ENCODE measurements around the gene ANO7. TPM values are rescaled to one million over a fixed set of nuclear protein-coding genes. Genes with fewer than 3 reads are reported as not detected.

Gene ANO7
- total and polyA plus RNA-seq, 11 donors: 0.67 to 3.0 (median 1.1) TPM

- no peak for ATAC-seq
- Histone ChIP-seq H3K9me3 (no peaks in the 10 kb centered on the region), H3K4me1 (peaks cover 0 to 44% (median 13%) of the 10 kb centered on the region in 12 donors), H3K27me3 (no peaks in the 10 kb centered on the region), H3K4me3 (no peak overlapping the region), H3K27ac (no peak overlapping the region), H3K36me3 (peaks cover 3 to 56% (median 50%) of the 10 kb centered on the region in 9 donors)
- no peak for TF ChIP-seq POLR2A (IDR thresholded peaks at IDR 0.05)
- TF ChIP-seq, protein P1, sequence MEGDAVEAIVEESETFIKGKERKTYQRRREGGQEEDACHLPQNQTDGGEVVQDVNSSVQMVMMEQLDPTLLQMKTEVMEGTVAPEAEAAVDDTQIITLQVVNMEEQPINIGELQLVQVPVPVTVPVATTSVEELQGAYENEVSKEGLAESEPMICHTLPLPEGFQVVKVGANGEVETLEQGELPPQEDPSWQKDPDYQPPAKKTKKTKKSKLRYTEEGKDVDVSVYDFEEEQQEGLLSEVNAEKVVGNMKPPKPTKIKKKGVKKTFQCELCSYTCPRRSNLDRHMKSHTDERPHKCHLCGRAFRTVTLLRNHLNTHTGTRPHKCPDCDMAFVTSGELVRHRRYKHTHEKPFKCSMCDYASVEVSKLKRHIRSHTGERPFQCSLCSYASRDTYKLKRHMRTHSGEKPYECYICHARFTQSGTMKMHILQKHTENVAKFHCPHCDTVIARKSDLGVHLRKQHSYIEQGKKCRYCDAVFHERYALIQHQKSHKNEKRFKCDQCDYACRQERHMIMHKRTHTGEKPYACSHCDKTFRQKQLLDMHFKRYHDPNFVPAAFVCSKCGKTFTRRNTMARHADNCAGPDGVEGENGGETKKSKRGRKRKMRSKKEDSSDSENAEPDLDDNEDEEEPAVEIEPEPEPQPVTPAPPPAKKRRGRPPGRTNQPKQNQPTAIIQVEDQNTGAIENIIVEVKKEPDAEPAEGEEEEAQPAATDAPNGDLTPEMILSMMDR (IDR thresholded peaks at IDR 0.05): no peak
- WGBS, 4 donors: 94 to 95% (median 94%) methylated on average over 15 to 16 of the region's 16 CpGs
- DNase-seq: peak in 1 of 5 donors; percentile 38
- intact Hi-C loops (cut with DNase I): no loop called here
Measured at GRCh38 chr2:241225545-241225944, 37.1 kb downstream of the ANO7 start.

DNA sequence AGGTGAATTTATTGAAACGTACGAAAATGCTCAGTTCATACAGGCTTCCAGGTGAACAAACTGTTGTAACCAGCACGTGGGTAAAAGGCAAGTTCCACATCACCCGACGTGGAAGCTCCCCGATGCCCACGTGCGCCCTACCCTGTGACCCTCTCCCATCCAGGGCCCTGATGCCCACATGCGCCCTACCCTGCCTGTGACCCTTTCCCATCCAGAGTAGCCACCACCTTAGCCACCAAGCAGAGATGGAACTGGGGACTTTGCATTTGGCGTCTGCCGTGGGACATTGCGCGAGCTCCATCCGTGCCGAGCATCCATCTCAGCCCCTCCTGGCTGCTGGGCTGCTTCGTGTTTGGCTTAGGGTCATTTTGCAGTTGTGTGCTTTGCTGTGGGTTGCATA lies 37.5 kb downstream of the ANO7 start:
- Histone ChIP-seq H3K27me3 (no peaks in the 10 kb centered on the region), H3K4me3 (no peak overlapping the region), H3K36me3 (peaks cover 3 to 60% (median 54%) of the 10 kb centered on the region in 9 donors), H3K4me1 (peaks cover 0 to 44% (median 13%) of the 10 kb centered on the region in 12 donors), H3K27ac (no peak overlapping the region), H3K9me3 (no peaks in the 10 kb centered on the region)
- DNase-seq: peak in 1 of 5 donors; percentile 19
- no peak for TF ChIP-seq POLR2A (IDR thresholded peaks at IDR 0.05)
- TF ChIP-seq, protein P1 (IDR thresholded peaks at IDR 0.05): no peak
- WGBS, 4 donors: 93 to 98% (median 94%) methylated on average over 14 to 16 of the region's 16 CpGs
- ATAC-seq: no peak
- intact Hi-C loops (cut with DNase I): no loop called here

DNA sequence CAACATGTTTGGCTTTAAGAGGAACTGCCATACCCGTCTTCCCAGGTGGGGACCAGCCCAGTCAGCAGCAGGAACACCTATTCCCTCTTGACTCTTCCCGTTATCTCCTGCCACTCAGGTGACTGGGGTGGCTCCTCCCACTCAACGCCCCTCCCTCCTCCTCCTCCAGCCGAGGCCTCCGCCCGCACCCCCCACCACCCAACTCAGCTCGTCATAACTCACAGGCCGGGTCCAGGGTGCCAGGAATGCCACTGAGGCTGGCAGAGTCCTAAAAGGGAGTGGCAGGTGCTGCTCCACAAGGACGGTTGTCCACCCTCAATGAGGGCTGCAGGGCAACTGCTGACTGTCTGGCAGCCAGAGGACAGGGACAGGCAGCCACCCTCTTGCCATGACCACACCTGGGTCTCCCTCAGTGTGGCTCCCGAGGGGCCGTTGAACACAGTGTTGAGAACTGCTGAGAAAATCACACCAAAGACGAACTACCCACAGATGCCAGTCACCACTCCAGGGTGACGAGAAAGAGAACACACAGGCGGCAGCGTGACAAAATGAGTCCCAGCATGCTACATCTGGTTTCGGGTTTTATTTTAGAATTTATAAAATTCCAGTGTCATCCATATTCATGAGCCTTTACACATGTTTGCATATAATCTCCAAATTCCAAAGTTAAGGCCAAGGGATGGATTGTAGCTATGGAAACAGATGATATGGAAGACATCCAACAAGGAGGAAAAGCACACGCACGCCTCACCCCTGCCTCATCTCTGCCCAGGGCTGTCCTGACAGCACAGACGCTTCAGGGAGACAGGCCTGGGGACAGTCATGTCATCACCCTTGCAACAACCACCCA lies 38.5 kb downstream of the ANO7 start:
- DNase-seq: peak in 1 of 5 donors; percentile 49

DNA sequence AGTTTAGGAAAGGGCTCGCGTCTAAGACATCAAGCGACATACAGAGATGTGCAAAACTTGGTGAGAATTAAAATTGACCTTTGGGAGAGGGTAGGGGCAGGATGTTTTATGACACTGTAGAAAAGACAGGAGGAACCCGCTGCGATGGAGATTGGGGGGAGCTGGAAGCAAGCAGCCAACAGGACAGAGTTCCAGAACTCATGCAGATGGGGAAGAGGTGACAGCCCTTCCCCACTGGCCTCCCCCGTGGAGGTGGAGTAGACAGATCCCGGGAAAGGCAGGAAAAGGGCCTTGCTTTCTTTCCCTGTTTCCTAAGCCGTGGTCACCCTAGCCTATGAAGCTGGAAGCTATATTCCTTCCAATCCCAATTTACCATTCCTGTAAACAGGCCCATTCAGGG lies 39.1 kb downstream of the ANO7 start:
- DNase-seq: peak in 1 of 5 donors; percentile 33
- Histone ChIP-seq H3K36me3 (peaks cover 3 to 74% (median 70%) of the 10 kb centered on the region in 9 donors), H3K9me3 (no peaks in the 10 kb centered on the region), H3K27ac (peak overlapping the region in 1 of 12 donors; percentile 18), H3K4me1 (peaks cover 0 to 44% (median 13%) of the 10 kb centered on the region in 12 donors), H3K4me3 (no peak overlapping the region), H3K27me3 (no peaks in the 10 kb centered on the region)
- WGBS, 4 donors: 53 to 65% (median 59%) methylated on average over 8 of the region's 8 CpGs
- intact Hi-C loops (cut with DNase I): no loop called here
- no peak for ATAC-seq
- TF ChIP-seq POLR2A (IDR thresholded peaks at IDR 0.05): no peak
- TF ChIP-seq, protein P1 (IDR thresholded peaks at IDR 0.05): no peak

More for the DNA sequence above, 38.5 kb downstream of the ANO7 start:
- Histone ChIP-seq H3K36me3 (peaks cover 3 to 68% (median 64%) of the 10 kb centered on the region in 9 donors), H3K4me3 (no peak overlapping the region), H3K4me1 (peaks cover 0 to 44% (median 13%) of the 10 kb centered on the region in 12 donors), H3K9me3 (no peaks in the 10 kb centered on the region), H3K27ac (peak overlapping the region in 1 of 12 donors; percentile 18), H3K27me3 (no peaks in the 10 kb centered on the region)
- no peak for TF ChIP-seq POLR2A (IDR thresholded peaks at IDR 0.05)
- TF ChIP-seq, protein P1 (IDR thresholded peaks at IDR 0.05): no peak
- 55 to 70% (median 66%) methylated on average over 19 of the region's 19 CpGs for WGBS, 4 donors
- ATAC-seq: peak; percentile 10 to 54 (median 37)
- intact Hi-C loops (cut with DNase I): no loop called here
